ENCODE results near the gene FEM1C. TPM values are rescaled to one million over a fixed set of nuclear protein-coding genes. Genes with fewer than 3 reads are reported as not detected.

FEM1C gene
- total RNA-seq, 1 experiment from 2014 or later, result 27.5 TPM

GRCh38 chr5:115559524-115559923, 14.9 kb upstream of the FEM1C start:
- Histone ChIP-seq H3K79me2 (ENCODE audit: insufficient read depth, low read length) (no peaks in the 10 kb centered on the region), H3K9me2 (ENCODE audit: insufficient read depth) (no peaks in the 10 kb centered on the region), H3K4me1 (ENCODE audit: control insufficient read depth in 1 of 2, insufficient read depth in 2 of 2, low read length in 2 of 2) (peaks cover 0 to 6% of the 10 kb centered on the region in 2 experiments; a peak in 1 of 4 replicates), H3K27me3 (ENCODE audit: insufficient read depth, low read length) (no peaks in the 10 kb centered on the region), H2AFZ (ENCODE audit: low read depth, low read length, poor library complexity, severe bottlenecking) (no peak overlapping the region), H3K4me2 (ENCODE audit: low read length) (no peak overlapping the region), H3K9me3 (ENCODE audit: control insufficient read depth in 1 of 2, insufficient read depth in 1 of 2, low read depth in 1 of 2, low read length in 2 of 2) (no peaks in the 10 kb centered on the region), H3K36me3 (ENCODE audit: control insufficient read depth in 1 of 2, insufficient read depth in 2 of 2, low read length in 2 of 2) (no peaks in the 10 kb centered on the region), H4K20me1 (ENCODE audit: insufficient read depth) (no peaks in the 10 kb centered on the region), H3K9ac (ENCODE audit: low read length) (no peak overlapping the region), H3K27ac (ENCODE audit: low read depth, low read length) (no peak overlapping the region), H3K4me3 (replicated peaks in 1 of 2; ENCODE audit: low read depth in 1 of 2, low read length in 2 of 2) (no peak overlapping the region)
- intact Hi-C loops (cut with micrococcal nuclease), result no loop called here
- DNase-seq (ENCODE audit: low read depth, low spot score) (no peak), ATAC-seq (no peak)
- ChIA-PET CTCF (no interaction called here), POLR2A (no interaction called here), RAD21 (ENCODE audit: low non-redundant PET in 1 of 2, low total read pairs in 2 of 2, uncharacterized antibody in 2 of 2, unreplicated experiment in 2 of 2) (no interaction called here)
- TF ChIP-seq CEBPB (IDR thresholded peaks at IDR 0.05; ENCODE audit: low read depth) (no peak), TCF7L2 (IDR thresholded peaks at IDR 0.05; ENCODE audit: borderline replicate concordance, extremely low read depth, insufficient read depth, insufficient read length) (no peak), POLR2A (IDR thresholded peaks at IDR 0.05; ENCODE audit: borderline replicate concordance, extremely low read depth, insufficient read depth, insufficient read length) (no peak), SIN3A (IDR thresholded peaks at IDR 0.05; ENCODE audit: low read depth) (no peak), JUND (IDR thresholded peaks at IDR 0.05) (no peak), EZH2phosphoT487 (IDR thresholded peaks at IDR 0.05; ENCODE audit: borderline replicate concordance) (no peak), CBX3 (IDR thresholded peaks at IDR 0.05; ENCODE audit: low read depth) (no peak)
- no TSS peak for BruUV-seq (replicated peaks)

GRCh38 chr5:115558388-115558956, 13.9 kb upstream of the FEM1C start:
- intact Hi-C loops (cut with micrococcal nuclease), result no loop called here
- no peaks in the 10 kb centered on the region for H3K79me2 ChIP-seq (ENCODE audit: insufficient read depth, low read length)
- H3K9ac ChIP-seq (ENCODE audit: low read length), result no peak overlapping the region
- POLR2A ChIA-PET, result no interaction called here
- H3K36me3 ChIP-seq (ENCODE audit: control insufficient read depth in 1 of 2, insufficient read depth in 2 of 2, low read length in 2 of 2), result no peaks in the 10 kb centered on the region
- CTCF ChIA-PET, result no interaction called here
- no peak overlapping the region for H2AFZ ChIP-seq (ENCODE audit: low read depth, low read length, poor library complexity, severe bottlenecking)
- no peaks in the 10 kb centered on the region for H3K27me3 ChIP-seq (ENCODE audit: insufficient read depth, low read length)
- RAD21 ChIA-PET (ENCODE audit: low non-redundant PET in 1 of 2, low total read pairs in 2 of 2, uncharacterized antibody in 2 of 2, unreplicated experiment in 2 of 2), result no interaction called here
- no peaks in the 10 kb centered on the region for H3K9me3 ChIP-seq (ENCODE audit: control insufficient read depth in 1 of 2, insufficient read depth in 1 of 2, low read depth in 1 of 2, low read length in 2 of 2)
- no peaks in the 10 kb centered on the region for H4K20me1 ChIP-seq (ENCODE audit: insufficient read depth)
- no peak overlapping the region for H3K4me3 ChIP-seq (replicated peaks in 1 of 2; ENCODE audit: low read depth in 1 of 2, low read length in 2 of 2)
- no peaks in the 10 kb centered on the region for H3K9me2 ChIP-seq (ENCODE audit: insufficient read depth)
- no TSS peak for BruUV-seq (replicated peaks)
- H3K27ac ChIP-seq (ENCODE audit: low read depth, low read length), result no peak overlapping the region
- ATAC-seq (no peak), DNase-seq (ENCODE audit: low read depth, low spot score) (no peak)
- peaks cover 0 to 6% of the 10 kb centered on the region in 2 experiments; a peak in 1 of 4 replicates for H3K4me1 ChIP-seq (ENCODE audit: control insufficient read depth in 1 of 2, insufficient read depth in 2 of 2, low read length in 2 of 2)
- no peak overlapping the region for H3K4me2 ChIP-seq (ENCODE audit: low read length)
- TF ChIP-seq EZH2phosphoT487 (IDR thresholded peaks at IDR 0.05; ENCODE audit: borderline replicate concordance), result no peak
- TF ChIP-seq EGR1 (IDR thresholded peaks at IDR 0.05; ENCODE audit: low read depth), result no peak
- TF ChIP-seq FOSL1 (IDR thresholded peaks at IDR 0.05; ENCODE audit: low read depth), result no peak
- no peak for TF ChIP-seq ZBTB33 (IDR thresholded peaks at IDR 0.05; ENCODE audit: extremely low read depth, insufficient replicate concordance, low read length)
- no peak for TF ChIP-seq CTCF (IDR thresholded peaks at IDR 0.05 in 2 of 3, conservative IDR thresholded peaks at IDR 0.05 in 1 of 3; ENCODE audit: borderline replicate concordance in 1 of 3, insufficient read depth in 1 of 3, low read depth in 2 of 3, low read length in 2 of 3)
- no peak for TF ChIP-seq CEBPB (IDR thresholded peaks at IDR 0.05; ENCODE audit: low read depth)
- no peak for TF ChIP-seq JUND (IDR thresholded peaks at IDR 0.05)
- TF ChIP-seq SP1 (IDR thresholded peaks at IDR 0.05; ENCODE audit: low read depth), result no peak
- no peak for TF ChIP-seq MAX (IDR thresholded peaks at IDR 0.05)
- TF ChIP-seq CBX3 (IDR thresholded peaks at IDR 0.05; ENCODE audit: low read depth), result no peak
- no peak for TF ChIP-seq RAD21 (IDR thresholded peaks at IDR 0.05; ENCODE audit: low read depth)
- no peak for TF ChIP-seq POLR2AphosphoS5 (IDR thresholded peaks at IDR 0.05; ENCODE audit: low read depth, low read length)
- no peak for TF ChIP-seq EZH2 (IDR thresholded peaks at IDR 0.05)

Measured in HCT116 (cell line).